CD4-positive, alpha-beta T cell treated with Interleukin-15 for 1 hour (primary cell): ENCODE measurements around the gene SAMD5.

Experiments
- DNase-seq: peaks from one replicate; pipeline ENCODE4 v3.0.0-alpha.2; 2020

SAMD5 gene

DNA sequence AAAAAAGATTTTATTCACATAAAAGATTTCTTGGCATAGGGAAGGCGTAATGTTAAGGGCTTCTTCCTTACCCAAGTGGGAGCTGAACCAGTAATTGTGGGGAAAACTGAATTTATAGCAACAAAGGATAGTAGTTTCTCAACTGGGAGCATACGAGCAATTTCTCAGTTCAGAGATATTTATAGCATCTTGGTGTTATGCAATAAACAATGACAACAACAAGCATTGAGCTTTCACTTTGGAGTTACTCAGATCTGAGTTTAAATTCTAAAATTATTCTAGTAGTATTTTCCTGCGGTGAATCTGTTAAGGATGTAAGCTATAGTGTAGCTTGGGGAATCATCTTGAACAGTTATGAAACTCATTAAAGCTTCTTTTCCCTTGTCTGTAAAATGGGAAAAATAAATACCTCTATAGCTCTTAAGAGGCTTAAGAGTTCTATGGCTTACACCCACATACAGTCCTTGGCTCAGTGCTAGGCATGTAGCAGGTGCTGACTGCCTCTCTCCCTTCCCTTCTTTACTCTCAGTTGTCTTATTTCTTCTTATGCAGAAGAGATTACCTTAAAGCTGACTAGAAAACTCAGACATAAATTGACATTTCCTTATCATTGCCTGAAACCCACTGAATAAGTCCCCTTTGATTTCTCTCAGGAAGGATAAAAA lies 58.8 kb downstream of the SAMD5 start:
- DNase-seq, result no peak

DNA sequence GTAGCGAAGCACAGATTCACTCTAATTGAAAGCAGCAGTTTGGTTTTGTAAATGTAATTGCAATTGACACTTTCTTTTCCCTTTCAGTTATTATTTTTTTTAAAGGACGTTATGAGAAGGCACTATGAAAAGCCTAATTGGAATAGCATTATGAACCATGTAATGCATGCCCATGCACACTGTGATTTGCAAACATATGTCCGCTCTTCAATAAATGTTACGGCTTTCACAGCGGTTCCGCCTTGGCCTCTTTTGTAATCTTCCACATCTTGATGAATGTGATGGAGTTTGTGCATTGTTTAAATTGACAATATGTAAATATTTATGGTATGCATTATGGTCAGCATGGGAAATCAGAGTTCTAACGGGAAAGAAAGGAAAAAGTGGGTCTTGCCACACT lies 61.3 kb downstream of the SAMD5 start:
- DNase-seq, result no peak

DNA sequence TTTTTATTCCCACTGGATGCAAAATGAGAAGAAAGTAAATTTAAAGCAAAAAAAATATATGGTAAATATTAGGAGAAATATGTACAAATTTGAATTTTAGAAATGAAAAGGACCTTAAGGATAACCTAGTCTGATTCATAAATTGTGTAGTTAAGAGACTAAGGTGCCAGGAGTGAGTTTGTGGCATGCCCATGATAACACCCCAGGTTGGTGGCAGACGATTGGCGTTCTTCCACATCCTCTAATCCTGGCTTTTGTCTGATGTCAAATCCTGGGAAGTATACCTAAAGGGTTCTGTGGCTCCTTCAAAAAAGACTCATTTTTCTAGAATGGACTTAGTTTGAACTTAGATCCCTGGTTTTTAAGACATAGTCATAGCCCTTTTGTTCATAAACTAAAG lies 62.2 kb downstream of the SAMD5 start:
- no peak for DNase-seq

DNA sequence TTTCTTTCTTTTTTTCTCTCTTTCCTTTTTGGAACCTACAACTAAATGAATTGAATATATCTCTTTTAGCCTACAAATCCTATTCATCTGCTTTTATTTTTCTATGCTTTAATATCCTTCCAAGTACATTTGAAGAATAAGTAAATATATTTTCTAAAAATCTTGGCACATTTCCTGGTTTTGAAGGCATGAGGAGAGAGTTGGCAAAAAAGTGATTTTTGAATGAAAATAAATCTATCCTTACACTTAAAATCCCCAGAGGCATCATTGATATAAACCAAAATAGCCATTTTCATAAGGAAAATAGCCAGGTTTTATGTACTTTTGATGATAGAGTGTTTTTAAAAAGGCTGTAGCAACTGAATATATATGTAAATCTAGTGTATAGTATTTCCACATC lies 69.0 kb downstream of the SAMD5 start:
- no peak for DNase-seq

DNA sequence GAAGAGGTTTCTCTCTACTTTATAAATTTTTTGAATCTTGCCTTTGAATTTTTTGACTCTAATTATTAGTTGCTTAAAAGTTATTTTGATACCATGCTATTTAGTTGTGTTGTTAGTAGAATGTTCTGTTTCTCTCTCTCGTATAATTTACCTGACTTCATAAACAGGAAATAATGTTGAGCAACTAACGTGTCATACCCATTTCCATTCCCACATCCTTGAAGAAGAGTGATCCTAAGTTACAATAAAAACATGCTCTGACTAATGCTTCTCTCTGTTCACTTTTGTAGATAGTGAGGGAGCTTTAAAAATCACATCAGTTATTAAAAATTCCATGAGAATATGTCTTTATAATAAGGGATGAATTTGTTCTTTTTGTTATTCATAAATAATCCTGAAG lies 69.7 kb downstream of the SAMD5 start:
- DNase-seq, result no peak

DNA sequence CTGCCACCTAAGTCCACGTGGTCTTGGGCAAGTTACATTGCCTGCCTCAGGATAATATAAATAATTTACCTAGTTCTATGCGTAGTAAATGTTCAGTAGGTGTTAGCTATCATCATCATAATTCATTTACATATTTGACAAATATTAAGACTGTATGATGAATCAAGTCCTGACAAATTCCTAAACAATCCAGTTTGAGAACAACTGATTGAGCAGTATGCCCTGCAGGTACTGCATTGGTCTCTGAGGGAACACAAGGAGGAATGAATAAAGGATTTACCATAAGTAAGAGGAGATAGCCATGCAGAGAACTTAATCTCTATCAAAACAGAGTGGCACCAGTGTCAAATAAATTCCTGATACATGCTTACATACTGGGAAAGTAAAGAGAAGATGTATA lies 70.4 kb downstream of the SAMD5 start:
- no peak for DNase-seq

DNA sequence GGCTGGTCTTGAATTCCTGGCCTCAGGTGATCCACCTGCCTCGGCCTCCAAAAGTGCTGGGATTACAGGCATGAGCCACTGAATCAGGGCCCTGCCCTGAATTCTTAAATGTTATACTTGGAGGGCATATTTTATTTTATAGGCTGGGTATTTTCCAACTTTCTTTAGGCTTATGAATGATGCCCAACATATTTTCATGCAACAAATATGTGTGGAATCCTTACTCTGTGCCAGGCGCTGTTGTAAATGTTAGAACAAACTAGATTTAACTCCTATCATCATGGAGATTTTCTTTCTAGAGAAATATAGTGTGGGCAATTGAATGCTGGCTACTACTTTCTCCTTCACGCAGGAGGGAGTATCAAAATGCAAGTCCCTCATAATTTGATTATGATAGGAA lies 71.2 kb downstream of the SAMD5 start:
- no peak for DNase-seq

DNA sequence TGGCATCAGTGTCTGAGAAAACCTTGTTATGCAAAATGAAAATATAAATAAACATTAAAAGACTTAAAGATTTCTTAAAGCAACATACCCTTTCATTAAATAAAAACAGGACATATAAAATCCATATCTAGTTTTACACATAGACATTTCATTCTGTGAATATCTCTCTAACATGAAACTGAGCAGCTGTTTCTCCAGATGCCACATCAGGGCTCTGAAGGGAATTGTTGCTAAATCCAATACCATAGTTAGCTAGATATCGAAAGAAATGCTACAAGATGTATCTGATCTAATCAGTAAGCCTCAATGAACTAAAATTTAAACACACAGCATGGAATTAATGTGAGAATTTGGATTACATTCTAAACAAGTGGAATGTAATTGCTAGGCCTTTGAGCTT lies 74.5 kb downstream of the SAMD5 start:
- DNase-seq, result no peak

DNA sequence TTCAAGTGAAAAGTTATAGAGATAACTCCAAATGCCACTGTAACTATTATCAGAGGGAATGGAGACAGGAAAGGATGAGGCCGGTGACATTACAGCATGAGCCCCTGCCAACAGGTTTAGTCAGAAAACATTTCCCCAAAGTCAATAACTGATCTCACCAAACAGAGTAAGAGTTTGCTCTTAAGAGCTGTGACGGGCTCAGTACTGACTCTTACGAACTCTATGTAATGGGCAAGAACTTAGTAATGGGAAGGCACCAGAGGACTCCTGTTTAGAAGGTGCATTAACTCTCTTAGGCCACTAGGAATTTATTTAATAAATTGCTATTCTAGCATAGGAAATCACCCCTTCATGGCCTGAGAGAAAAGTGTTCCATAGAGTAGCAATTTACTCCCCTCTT lies 76.8 kb downstream of the SAMD5 start:
- no peak for DNase-seq

DNA sequence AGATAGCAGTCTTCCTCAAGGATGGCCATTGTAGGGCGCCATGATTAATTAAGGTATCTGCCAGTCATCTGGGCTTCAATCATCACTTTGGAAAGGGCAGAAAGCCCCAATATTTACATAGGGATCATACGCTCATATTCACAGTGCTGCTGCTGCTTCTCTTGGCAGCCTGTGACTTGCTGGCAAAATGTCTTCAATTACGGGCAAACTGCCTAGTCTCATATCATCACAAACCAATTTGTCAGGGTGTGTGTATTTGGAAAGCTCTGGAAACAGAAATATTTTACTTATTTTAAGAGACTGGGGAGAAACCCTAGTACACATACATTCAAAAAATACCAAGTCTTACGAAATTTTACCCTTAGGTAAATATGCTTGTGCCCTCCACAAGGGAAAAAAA lies 77.6 kb downstream of the SAMD5 start:
- no peak for DNase-seq

DNA sequence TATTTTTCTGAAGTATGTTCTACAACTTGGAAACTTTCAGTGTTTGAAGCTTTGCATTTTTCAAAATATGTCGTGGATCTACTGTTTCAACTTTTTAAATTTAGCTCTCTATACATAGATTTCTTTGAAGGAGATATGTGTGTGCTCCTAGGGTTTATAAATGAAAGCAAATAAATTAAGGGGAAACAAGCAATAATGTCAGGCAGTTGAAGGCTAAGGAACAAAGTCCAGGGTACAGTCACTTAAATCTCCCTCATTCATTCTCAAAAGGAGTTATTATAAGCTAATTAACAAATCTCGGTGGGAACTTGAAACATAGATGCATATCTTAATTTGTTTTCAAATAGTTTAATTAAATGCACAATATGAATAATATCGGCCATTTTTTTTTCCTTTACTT lies 79.4 kb downstream of the SAMD5 start:
- no peak for DNase-seq

DNA sequence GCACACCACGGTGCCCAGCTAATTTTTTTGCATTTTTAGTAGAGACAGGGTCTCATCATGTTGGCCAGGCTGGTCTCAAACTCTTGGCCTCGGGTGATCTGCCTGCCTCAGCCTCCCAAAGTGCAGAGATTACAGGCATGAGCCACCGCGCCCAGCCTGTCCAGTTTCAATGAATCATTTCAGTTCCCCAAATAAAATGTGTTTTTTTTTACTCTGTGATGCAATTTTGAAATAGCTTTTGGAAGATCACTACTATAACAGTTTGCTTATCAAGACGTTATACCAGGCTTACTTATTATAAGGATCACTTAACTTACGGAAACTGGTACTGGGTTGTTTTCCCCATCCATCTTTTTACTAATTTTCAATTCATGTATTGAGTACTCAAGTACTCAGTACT lies 80.0 kb downstream of the SAMD5 start:
- DNase-seq, result no peak

DNA sequence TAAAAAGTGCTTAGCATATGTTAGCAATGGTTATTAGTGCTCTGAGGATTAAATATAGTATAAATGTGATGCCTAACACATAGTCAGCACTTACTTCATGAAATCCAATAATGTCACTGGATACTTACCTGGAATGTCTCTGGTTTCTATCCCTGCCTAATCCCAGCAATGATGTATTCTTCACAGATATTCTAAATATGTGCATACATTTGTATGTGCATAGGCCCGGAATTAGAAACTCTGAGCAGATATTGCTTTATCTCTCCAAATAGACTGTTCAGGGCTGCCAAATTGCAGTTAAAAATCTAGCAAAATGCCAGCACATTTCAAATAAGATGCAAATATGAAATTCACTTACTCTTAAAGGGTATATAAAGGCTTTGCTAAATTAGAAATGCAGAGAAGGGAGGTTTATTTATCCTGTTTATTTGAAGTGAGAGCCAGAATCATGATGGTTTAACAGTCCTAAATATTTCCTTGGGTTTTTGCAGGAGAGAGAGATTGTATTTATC lies 81.3 kb downstream of the SAMD5 start:
- DNase-seq, result no peak

DNA sequence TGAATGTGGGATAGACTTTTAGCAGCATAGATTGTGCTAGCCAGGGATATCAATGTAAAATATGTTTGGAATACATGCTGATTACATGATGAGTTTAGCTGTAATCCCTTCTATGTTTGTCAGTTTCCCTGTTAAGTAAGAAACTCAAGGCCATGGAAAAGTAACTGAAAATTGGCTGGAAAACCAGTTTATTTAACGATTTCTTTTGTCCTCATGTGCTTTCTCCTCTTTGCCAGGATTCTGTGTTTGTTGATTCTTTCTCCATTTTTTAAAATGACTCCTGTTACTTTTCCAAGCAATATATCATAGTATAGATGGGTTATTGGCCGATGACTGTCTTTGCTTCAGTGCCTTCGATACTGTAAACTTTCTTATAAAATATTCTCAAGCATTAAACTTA lies 87.5 kb downstream of the SAMD5 start:
- no peak for DNase-seq

DNA sequence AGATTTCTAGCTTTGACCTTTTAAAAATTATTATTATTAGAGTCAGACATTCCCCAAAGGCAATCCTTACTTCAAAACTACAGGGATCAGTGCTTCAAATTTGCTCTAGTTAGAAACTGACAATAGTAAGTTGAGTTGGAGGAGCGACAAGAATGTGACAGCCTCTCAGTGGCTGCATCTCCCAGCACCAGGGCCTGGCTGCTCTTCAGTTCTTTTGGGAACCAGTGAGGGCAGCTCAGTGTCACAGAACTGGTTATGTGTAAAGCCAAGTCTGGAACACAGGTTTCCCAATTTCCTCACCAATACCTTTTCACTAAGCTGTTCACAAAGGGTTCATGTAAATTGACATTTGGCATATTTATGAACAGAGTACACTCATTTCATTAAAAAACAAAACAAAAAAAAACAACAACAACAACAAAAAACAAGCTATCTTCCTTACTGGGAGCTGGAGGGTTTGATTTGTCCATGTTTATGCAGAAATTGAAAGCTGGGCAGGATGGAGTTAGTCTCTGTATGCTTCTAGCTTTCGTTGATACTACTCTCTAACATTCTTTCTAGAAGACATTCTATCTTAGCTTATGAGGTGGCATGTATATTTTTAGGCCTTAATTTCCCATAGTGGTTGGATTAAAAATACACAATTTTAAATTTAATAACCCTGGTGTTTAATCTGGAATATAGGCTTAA lies 95.0 kb downstream of the SAMD5 start:
- no peak for DNase-seq

DNA sequence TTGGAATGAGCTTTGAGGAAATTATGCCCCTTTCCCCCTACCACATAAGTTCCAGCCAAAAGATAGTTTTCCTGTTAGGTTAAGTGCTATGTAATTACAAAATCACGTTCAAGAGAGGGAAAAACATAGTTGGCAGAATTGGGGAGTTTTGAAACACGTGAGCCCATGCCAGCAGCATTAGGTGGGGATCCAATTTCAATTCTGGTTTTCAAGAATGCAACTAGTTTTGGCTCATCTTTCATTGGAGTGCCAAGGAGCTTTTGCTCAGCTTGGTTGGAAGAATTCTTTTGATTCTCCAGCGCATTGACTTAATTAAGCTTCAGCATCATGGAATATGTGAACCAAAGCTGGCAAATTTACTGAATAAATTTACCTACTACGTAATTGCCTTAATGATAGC lies 95.9 kb downstream of the SAMD5 start:
- no peak for DNase-seq

DNA sequence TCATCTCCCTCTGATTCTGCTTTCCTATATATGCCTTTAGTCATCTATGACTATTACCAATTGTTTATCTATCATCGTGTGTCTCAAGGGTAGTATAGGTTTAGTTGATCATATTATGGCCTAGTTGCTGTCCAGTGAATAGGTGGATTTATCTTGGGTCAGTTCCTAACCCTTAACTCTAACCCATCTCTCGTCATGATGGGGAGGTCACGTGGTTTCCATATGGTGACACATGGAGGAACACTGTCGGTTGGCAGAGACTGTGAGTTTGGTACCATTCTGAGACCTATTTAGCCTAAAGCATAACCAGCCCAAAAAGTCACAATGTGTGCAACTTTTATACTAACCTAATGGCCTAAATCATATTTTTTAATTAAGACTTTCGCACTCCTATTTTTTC lies 103.5 kb downstream of the SAMD5 start:
- no peak for DNase-seq

DNA sequence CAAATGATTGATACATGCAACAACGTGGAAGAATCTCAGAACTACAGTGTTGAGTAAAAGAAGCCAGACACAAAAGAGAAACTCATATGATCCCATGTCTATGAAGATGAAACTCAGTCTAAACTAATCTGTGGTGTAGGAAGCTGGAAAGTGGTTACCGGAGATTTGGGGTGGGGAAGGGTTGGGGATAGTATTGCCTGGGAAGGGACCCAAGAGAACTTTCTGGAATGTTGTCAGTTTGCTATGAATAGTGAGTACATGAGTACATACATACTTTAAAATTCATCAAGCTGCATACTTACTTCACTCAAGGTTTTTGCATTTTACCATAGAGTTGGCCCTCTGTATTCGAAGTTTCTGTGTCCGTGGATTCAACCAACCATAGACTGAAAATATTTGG lies 106.0 kb downstream of the SAMD5 start:
- DNase-seq, result no peak

DNA sequence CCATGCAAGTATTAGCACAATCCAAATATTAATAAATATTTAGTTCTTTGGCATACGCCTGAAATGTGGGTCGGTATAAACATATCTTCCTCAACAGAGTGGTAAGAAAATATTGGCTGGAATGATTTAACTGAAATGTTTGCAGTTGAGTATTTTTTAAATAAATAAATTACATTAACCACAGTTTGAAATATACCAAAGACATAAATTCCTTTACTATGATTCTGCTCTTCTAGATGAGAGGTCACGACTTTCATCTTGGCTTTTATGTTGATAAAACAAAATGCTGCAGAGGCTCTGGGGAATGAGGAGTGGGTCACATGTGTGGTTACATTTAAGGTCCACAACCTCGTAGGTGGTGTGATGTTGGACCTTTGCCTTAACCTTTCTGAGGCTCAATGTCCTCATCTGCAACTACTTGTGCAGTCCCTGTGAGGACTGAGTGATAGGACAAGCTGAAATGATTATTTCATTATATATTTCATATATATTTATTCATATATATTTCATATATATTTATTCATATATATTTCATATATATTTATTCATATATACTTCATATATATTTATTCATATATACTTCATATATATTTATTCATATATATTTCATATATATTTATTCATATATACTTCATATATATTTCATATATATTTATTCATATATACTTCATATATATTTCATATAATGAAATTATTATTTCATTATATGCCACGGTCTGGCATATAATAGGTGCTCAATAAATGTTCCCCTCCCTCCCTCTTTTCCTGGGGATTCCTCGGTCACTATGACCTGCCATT lies 107.4 kb downstream of the SAMD5 start:
- no peak for DNase-seq

DNA sequence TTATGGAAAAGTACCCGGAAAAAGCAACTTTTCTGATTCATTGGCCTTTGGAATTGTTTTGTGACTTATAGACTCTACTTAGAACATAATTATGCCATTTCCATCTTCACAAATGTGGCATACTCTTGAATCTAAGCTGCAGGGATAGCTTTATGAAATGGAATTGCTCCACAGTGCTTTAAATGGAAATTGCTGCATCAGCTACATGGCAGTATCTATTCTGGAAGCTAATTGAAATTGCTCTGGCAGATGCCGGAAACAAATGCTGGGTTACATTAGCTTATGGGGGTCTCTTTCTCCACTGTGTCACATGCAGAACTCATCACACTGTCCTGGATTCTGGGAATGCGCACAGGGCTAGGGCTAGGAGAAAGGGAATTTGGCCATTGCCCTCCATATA lies 108.9 kb downstream of the SAMD5 start:
- no peak for DNase-seq

DNA sequence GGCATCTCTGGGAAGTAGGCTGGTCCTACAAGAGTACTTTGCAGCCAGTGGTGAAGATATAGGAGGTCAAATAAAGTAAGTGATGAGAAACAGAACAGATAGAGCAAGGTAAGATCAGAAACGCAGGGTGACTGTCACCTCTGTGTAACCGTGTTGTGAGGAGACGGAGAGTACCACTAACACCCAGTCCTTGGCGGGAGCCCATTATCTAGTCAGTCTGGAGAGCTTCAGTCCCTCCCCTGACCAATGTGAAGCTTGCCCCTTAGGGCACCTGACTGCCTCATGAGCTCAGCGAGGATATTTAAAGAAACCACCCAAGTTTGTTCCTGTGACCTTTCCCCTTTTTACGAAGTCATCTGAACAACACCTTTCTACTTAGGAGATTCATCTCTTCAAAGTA lies 110.0 kb downstream of the SAMD5 start:
- no peak for DNase-seq

DNA sequence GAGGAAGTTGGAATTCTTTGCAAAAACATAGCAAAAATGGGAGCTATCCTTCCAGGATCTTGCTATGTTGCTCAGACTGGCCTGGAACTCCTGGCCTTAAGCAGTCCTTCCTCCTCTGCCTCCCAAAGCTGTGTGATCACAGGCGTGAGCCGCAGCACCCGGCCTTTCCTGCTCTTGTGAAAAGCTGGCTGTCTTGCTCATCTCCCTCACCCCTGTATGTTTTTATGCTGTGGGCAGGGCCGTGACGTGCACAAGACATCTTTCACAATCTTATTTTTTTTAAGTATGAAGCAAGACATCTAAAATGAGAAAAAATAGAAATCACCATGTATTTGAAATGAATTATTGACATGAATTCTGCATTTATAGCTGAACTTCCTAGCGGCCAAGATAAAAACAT lies 110.4 kb downstream of the SAMD5 start:
- DNase-seq, result no peak
